NT2/D1 (cell line): Measurements from ENCODE around the gene IL3RA.

Experiments used
- SUZ12 ChIP-seq: IDR thresholded peaks from 2 replicates; pipeline ENCODE4 v1.6.1; 2011; ENCODE audit not compliant: insufficient read length, insufficient read depth; ENCODE audit errors: extremely low read depth
- YY1 ChIP-seq: IDR thresholded peaks from 2 replicates; pipeline ENCODE4 v1.6.1; 2011; ENCODE audit not compliant: insufficient read length, insufficient read depth
- ZNF274 ChIP-seq: IDR thresholded peaks from 2 replicates; pipeline ENCODE4 v1.6.1; 2011; ENCODE audit warnings: mild to moderate bottlenecking, low read depth, low read length

DNA sequence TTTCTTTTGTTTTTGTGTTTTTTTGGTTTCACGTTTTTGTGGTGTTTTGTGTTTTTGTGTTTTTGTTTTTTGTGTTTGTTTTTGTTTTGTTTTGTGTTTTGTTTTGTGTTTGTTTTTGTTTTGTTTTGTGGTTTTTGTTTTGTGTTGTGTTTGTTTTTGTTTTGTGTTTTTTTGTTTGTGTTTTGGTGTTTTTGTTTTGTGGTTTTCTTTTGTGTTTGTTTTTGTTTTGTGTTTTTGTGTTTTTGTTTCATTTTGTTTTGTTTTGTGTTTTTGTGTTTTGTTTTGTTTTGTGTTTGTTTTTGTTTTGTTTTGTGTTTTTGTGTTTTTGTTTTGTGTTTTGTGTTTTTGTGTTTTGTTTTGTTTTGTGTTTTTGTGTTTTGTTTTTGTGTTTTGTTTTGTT lies 47.0 kb upstream of the IL3RA start:
- TF ChIP-seq ZNF274: no peak
- TF ChIP-seq YY1: no peak
- TF ChIP-seq SUZ12: no peak
